K562 (cell line): ENCODE results near the gene TNIP1. TPM values are rescaled to one million over a fixed set of nuclear protein-coding genes. Genes with fewer than 3 reads are reported as not detected.

ENCODE experiments used
- ARID2 ChIP-seq: fragments of 450-650 bp; IDR thresholded peaks from 2 replicates; pipeline ENCODE4 v1.6.1; 2017; ENCODE audit warnings: antibody characterized with exemption, mild to moderate bottlenecking
- ATF6 ChIP-seq: sonication (generic); formaldehyde crosslinking; IDR thresholded peaks from 2 replicates; pipeline ENCODE4 v1.4.0; 2020; ENCODE audit warnings: mild to moderate bottlenecking, missing genetic modification reagents
- ATF7 ChIP-seq: fragments of 450-650 bp; IDR thresholded peaks from 2 replicates; pipeline ENCODE4 v1.7.1; 2014; ENCODE audit warnings: mild to moderate bottlenecking, moderate library complexity
- FOXK1 ChIP-seq: sonication (generic); formaldehyde crosslinking; IDR thresholded peaks from 2 replicates; pipeline ENCODE4 v1.8.0; 2022; ENCODE audit warnings: missing genetic modification reagents, mild to moderate bottlenecking, borderline replicate concordance
- JUND ChIP-seq, 2 experiments: IDR thresholded peaks; 2 replicates in 1 of 2; 3 replicates in 1 of 2; pipeline ENCODE4 v1.6.1; 2011; ENCODE audit warnings: borderline replicate concordance in 2 of 2, low read depth in 2 of 2, low read length in 2 of 2, improper control_type of control experiment in 1 of 2, missing biosample characterization in 1 of 2, missing genetic modification characterization in 1 of 2, missing genetic modification reagents in 1 of 2
- MAZ ChIP-seq, 2 experiments: fragments of 450-650 bp in 1 of 2; sonication (generic) in 1 of 2; formaldehyde crosslinking; IDR thresholded peaks in 1 of 2; conservative IDR thresholded peaks in 1 of 2; 2 replicates each; pipeline versions ENCODE4 v1.4.0 to v1.5.0; 2020; ENCODE audit warnings: mild to moderate bottlenecking in 1 of 2, missing genetic modification reagents in 1 of 2
- RB1 ChIP-seq: fragments of 450-650 bp; IDR thresholded peaks from 2 replicates; pipeline ENCODE4 v1.6.1; 2017; ENCODE audit warnings: low read depth, mild to moderate bottlenecking
- RBM25 ChIP-seq: fragments of 200-400 bp; formaldehyde crosslinking; IDR thresholded peaks from 2 replicates; pipeline ENCODE4 v1.6.1; 2018; ENCODE audit warnings: low read length, low read depth, moderate library complexity; ENCODE audit not compliant: severe bottlenecking
- SMAD4 ChIP-seq: fragments of 250-450 bp; sonication (Bioruptor Pico); conservative IDR thresholded peaks from 2 replicates; pipeline ENCODE4 v1.8.0; 2021; ENCODE audit warnings: inconsistent platforms, mild to moderate bottlenecking, moderate library complexity
- STAG1 ChIP-seq: sonication (generic); formaldehyde crosslinking; IDR thresholded peaks from 2 replicates; pipeline ENCODE4 v1.5.0; 2020; ENCODE audit warnings: missing genetic modification reagents, borderline replicate concordance
- ZNF197 ChIP-seq: fragments of 200-800 bp; sonication (Bioruptor generic); IDR thresholded peaks from 2 replicates; pipeline ENCODE4 v1.6.1; 2016; ENCODE audit warnings: low read depth, missing genetic modification characterization, missing compliant biosample characterization
- ZNF431 ChIP-seq: sonication (generic); formaldehyde crosslinking; IDR thresholded peaks from 2 replicates; pipeline ENCODE4 v1.8.0; 2022; ENCODE audit warnings: mild to moderate bottlenecking, missing genetic modification reagents
- polyA plus RNA-seq, 8 experiments: library from polyadenylated mRNA; depleted of rRNA in 4 of 8; stranded (reverse) in 5 of 8; unstranded in 3 of 8; fragments of >200 nt; fragmentation: Nextera tagmentation in 2 of 8; fragmentation: Illumina TruSeq in 1 of 8; extraction: Ambion mirVana in 2 of 8; extraction: Trizol in 1 of 8; gene quantifications; 2 replicates each; pipeline versions ENCODE4 v1.2.1 to v1.2.3, GENCODE V29; 2011 to 2014; ENCODE audit warnings: inconsistent platforms in 1 of 8, missing spikeins in 1 of 8
- total RNA-seq, 7 experiments: library from RNA; depleted of rRNA in 6 of 7; stranded (reverse); fragments of >200 nt in 6 of 7; fragmentation: Illumina TruSeq in 2 of 7; extraction: Trizol in 2 of 7; gene quantifications; 2 replicates each; pipeline versions ENCODE4 v1.2.1 to v1.2.3, GENCODE V29; 2011 to 2021; ENCODE audit warnings: low replicate concordance in 1 of 7
- TF ChIP-seq, protein P1 (sequence below), 2 experiments: fragments of 450-650 bp; formaldehyde crosslinking in 1 of 2; IDR thresholded peaks; 2 replicates each; pipeline versions ENCODE4 v1.4.0 to v1.6.1; 2014 to 2020; ENCODE audit warnings: mild to moderate bottlenecking in 2 of 2, borderline replicate concordance in 1 of 2, low read depth in 1 of 2
- TF ChIP-seq, protein P2 (sequence below), 2 experiments: fragments of 250-450 bp in 1 of 2; fragments of 450-650 bp in 1 of 2; sonication (Bioruptor Pico) in 1 of 2; IDR thresholded peaks; 2 replicates each; pipeline versions ENCODE4 v1.6.1 to v1.8.0; 2016 to 2021; ENCODE audit warnings: mild to moderate bottlenecking in 2 of 2, moderate library complexity in 2 of 2, missing compliant biosample characterization in 1 of 2, missing genetic modification characterization in 1 of 2

Gene TNIP1
- total and polyA plus RNA-seq, 9 of the 15 experiments (the other 6 are each of a cell fraction or from before 2014, with no cell fraction given): 0.46 to 41.0 (median 24.6) TPM

GRCh38 chr5:151115272-151115905, 34.6 kb upstream of the TNIP1 start (continued):
- TF ChIP-seq, protein P1, sequence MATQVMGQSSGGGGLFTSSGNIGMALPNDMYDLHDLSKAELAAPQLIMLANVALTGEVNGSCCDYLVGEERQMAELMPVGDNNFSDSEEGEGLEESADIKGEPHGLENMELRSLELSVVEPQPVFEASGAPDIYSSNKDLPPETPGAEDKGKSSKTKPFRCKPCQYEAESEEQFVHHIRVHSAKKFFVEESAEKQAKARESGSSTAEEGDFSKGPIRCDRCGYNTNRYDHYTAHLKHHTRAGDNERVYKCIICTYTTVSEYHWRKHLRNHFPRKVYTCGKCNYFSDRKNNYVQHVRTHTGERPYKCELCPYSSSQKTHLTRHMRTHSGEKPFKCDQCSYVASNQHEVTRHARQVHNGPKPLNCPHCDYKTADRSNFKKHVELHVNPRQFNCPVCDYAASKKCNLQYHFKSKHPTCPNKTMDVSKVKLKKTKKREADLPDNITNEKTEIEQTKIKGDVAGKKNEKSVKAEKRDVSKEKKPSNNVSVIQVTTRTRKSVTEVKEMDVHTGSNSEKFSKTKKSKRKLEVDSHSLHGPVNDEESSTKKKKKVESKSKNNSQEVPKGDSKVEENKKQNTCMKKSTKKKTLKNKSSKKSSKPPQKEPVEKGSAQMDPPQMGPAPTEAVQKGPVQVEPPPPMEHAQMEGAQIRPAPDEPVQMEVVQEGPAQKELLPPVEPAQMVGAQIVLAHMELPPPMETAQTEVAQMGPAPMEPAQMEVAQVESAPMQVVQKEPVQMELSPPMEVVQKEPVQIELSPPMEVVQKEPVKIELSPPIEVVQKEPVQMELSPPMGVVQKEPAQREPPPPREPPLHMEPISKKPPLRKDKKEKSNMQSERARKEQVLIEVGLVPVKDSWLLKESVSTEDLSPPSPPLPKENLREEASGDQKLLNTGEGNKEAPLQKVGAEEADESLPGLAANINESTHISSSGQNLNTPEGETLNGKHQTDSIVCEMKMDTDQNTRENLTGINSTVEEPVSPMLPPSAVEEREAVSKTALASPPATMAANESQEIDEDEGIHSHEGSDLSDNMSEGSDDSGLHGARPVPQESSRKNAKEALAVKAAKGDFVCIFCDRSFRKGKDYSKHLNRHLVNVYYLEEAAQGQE (IDR thresholded peaks at IDR 0.05; ENCODE audit: borderline replicate concordance): peak; percentile 96
- TF ChIP-seq, protein P1 (CRISPR knock-in tag; IDR thresholded peaks at IDR 0.05; ENCODE audit: low read depth): no peak
- peak; percentile 15; the same call in 1 of the 2 replicates for TF ChIP-seq ATF7
- TF ChIP-seq SMAD4: no peak
- TF ChIP-seq ARID2: peak; percentile 97
- peak; percentile 19 for TF ChIP-seq RBM25
- peak in 1 of 2 experiments; percentile 61; a peak in 2 of 4 replicates for TF ChIP-seq MAZ (CRISPR knock-in tag; conservative IDR thresholded peaks at IDR 0.05 in 1 of 2, IDR thresholded peaks at IDR 0.05 in 1 of 2)
- TF ChIP-seq FOXK1: no peak
- TF ChIP-seq ZNF197 (CRISPR knock-in tag): peak; percentile 40; the same call in 1 of the 2 replicates
- 0 out of 2 replicates have a peak, but pooled peaks have one; percentile 42 for TF ChIP-seq ATF6
- peak; percentile 35; the same call in 1 of the 2 replicates for TF ChIP-seq RB1
- peak; percentile 71; the same call in 1 of the 2 replicates for TF ChIP-seq STAG1 (CRISPR knock-in tag)
- TF ChIP-seq, protein P2, sequence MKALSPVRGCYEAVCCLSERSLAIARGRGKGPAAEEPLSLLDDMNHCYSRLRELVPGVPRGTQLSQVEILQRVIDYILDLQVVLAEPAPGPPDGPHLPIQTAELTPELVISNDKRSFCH (CRISPR knock-in tag; IDR thresholded peaks at IDR 0.05): no peak
- TF ChIP-seq, protein P2 (tag; IDR thresholded peaks at IDR 0.05): 0 out of 2 replicates have a peak, but pooled peaks have one; percentile 20
- no peak for TF ChIP-seq JUND (IDR thresholded peaks at IDR 0.05; ENCODE audit: borderline replicate concordance, low read depth, low read length)
- 0 out of 3 replicates have a peak, but pooled peaks have one; percentile 24 for TF ChIP-seq JUND (tag; IDR thresholded peaks at IDR 0.05; ENCODE audit: borderline replicate concordance, low read depth, low read length)
- TF ChIP-seq ZNF431 (CRISPR knock-in tag): 0 out of 2 replicates have a peak, but pooled peaks have one; percentile 37
